22Rv1 (cell line): ENCODE data around the gene RBMS3.

ENCODE experiments used
- H3K27ac ChIP-seq: fragments of 450-650 bp; 2 replicates; pipeline ENCODE4 v1.5.1; 2017
- ZFX ChIP-seq: fragments of 450-650 bp; IDR thresholded peaks from 2 replicates; pipeline ENCODE4 v1.6.1; 2017; ENCODE audit warnings: antibody characterized with exemption, borderline replicate concordance
- TF ChIP-seq, protein P1 (sequence below): fragments of 450-650 bp; IDR thresholded peaks from 2 replicates; pipeline ENCODE4 v1.5.1; 2017; ENCODE audit warnings: mild to moderate bottlenecking

Gene RBMS3

DNA sequence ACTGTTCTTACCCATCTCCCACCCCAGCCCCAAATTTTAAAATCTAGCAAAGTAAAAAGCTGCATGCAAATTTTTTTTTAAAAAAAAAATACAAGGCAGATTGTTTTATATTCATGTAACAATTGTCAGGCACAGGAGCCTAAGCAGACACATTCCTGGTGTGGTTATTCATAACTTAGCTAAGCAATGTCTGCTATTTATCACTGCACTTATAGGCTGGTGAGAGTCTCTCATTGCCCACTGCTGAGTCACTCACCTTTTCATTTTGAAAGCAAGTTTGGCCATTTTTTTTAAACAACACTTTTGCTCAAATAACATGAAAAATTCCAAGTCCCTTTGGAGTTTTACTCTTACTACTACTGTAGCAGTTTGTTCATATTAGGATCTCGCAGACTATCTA lies 413.9 kb downstream of the RBMS3 start:
- TF ChIP-seq ZFX: no peak
- TF ChIP-seq, protein P1, sequence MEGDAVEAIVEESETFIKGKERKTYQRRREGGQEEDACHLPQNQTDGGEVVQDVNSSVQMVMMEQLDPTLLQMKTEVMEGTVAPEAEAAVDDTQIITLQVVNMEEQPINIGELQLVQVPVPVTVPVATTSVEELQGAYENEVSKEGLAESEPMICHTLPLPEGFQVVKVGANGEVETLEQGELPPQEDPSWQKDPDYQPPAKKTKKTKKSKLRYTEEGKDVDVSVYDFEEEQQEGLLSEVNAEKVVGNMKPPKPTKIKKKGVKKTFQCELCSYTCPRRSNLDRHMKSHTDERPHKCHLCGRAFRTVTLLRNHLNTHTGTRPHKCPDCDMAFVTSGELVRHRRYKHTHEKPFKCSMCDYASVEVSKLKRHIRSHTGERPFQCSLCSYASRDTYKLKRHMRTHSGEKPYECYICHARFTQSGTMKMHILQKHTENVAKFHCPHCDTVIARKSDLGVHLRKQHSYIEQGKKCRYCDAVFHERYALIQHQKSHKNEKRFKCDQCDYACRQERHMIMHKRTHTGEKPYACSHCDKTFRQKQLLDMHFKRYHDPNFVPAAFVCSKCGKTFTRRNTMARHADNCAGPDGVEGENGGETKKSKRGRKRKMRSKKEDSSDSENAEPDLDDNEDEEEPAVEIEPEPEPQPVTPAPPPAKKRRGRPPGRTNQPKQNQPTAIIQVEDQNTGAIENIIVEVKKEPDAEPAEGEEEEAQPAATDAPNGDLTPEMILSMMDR: no peak
- H3K27ac ChIP-seq: no peak overlapping the region

DNA sequence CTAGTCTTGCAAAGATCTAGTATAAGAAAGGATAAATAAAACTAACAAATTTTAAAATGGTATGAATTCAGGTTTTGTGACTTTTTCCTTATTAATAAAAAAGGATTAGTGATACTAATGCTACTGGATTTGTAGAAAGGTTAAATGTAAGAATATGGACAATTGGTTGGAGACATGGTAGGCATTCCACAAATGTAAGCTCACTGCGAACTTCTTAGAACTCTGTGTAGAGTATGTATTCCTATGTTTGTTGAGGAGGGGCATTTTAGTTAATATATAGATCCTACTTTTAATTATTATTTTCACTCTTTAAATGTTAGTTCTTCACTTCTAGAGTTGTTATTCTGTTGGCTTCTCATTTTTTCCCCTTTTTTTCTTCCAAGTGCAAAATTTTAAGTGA lies 414.3 kb downstream of the RBMS3 start:
- TF ChIP-seq, protein P1: no peak
- TF ChIP-seq ZFX: no peak
- H3K27ac ChIP-seq: no peak overlapping the region

DNA sequence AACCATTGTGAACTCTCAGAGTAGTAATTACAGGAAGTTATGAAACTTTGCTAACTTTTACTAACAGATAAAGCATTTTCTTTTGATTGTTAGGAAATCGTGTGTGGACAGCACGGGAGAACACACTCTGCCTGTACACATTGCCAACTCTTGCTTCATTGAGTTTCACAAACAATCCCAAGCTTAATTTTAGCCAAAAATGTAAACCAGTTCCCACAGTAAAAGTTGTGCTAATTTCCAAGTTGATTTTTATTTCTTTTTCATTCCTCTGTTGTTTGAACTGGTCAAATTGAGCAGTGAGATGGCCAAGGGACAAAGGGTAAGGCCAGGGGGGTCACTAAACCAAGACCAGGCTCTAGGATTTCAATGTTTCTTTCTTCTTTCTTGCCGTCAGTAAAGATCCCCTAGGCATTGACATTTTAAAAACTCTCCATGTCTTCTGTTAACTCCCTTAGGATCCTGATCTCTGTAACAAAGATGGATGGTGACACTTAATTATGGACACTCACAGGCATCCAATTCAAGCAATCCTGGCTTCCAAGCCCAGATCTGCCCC lies 414.9 kb downstream of the RBMS3 start:
- H3K27ac ChIP-seq: no peak overlapping the region
- no peak for TF ChIP-seq ZFX
- TF ChIP-seq, protein P1: no peak

DNA sequence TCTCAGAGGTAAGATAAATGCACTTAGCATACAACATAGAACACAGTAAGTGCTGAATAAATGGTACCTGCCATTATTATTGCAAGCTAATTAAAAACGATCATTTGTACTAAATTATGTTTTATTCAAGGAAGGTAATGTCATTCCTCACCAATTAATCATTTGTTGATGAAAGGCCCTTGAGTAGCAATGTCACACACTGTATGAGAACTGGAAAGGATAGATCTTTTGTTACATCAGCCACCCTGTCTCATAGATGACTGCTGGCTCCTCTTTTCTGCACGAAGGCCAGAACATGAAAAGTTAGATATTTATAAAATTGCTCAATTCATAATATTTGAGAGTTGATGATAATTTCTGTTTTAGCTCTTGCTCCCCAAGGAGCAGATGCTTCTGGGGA lies 415.4 kb downstream of the RBMS3 start:
- no peak overlapping the region for H3K27ac ChIP-seq
- no peak for TF ChIP-seq ZFX
- TF ChIP-seq, protein P1: no peak

DNA sequence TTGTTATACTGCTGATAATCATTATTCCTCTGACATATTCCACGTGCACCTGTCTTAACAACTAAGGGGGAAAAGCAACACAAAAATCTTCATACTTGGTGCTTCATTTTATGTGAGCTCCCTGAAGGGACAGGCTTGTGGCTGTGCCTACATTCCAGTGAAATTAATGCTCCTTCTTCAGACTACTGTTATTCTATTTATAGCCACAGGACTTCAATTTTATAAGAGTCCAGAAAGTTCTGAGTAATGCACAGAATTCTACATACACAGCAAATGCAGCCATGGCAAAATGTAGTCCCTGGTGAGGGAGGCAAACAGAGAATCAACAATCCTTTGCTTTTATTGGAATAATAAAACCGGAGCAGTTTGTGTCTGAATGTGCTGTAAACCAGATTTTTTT lies 417.1 kb downstream of the RBMS3 start:
- H3K27ac ChIP-seq: no peak overlapping the region

DNA sequence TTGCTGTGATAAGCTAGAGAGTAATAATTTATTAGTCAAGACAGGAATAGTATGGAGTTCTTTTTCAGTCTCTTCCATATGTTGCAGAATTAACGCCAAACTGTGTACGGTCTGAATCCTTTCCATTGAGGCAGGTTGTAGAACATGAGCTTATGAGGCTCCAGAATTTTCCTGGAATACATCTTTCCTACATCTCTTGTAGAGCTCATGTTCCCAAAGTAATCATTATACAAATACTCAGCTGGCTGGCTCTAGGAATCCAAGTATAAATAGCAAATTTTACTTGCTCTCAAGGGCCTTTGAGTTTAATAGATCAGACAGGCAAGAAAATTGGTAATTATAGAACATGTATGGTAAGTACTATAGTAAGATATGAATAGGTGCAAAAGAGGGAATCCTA lies 419.4 kb downstream of the RBMS3 start:
- no peak for TF ChIP-seq ZFX
- TF ChIP-seq, protein P1: no peak
- H3K27ac ChIP-seq: no peak overlapping the region

More for the DNA sequence above, 417.1 kb downstream of the RBMS3 start:
- TF ChIP-seq, protein P1: no peak
- TF ChIP-seq ZFX: no peak

DNA sequence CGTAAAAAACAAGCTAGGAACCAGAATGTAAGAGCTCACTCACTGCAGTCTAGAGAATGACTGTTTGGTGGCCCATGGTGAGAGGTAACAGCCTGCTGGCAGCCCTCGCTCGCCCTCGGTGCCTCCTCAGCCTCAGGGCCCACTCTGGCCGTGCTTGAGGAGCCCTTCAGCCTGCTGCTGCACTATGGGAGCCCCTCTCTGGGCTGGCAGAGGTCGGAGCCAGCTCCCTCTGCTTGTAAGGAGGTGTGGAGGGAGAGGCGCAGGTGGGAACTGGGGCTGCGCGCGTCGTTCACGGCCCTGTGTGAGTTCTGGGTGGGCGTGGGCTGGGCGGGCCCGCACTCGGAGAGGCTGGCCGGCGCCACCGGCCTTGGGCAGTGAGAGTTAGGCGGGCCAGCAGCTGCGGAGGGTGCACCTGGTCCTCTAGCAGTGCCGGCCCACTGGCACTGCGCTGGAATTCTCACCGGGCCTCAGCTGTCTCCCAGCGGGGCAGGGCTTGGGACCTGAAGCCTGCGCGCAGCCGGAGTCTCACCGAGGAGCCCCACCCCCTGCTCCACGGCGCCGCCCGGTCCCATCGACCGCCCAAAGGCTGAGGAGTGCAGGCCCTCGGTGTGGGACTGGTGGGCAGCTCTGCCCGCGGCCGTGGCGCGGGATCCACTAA lies 420.6 kb downstream of the RBMS3 start:
- no peak overlapping the region for H3K27ac ChIP-seq
- TF ChIP-seq, protein P1: no peak
- TF ChIP-seq ZFX: no peak
